ENCODE results near the gene SMO.

The SMO gene

DNA sequence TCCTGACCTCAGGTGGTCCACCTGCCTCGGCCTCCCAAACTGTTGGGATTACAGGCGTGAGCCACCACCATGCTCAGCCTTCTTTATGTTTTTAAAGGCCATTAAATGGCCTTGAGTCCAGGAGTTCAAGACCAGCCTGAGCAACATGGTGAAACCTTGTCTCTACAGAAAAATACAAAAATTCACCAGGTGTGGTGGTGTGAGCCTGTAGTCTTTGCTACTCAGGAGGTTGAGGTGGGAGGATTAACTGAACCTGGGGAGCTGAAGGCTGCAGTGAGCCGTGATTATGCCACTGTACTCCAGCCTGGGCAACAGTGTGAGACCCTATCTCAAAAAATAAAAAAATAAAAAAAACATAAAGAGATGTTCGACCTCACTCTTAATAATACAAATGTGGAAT, 11.0 kb downstream of the SMO start:
- H3K9me3 ChIP-seq (replicated peaks in 1 of 2; ENCODE audit: control insufficient read depth in 2 of 2, insufficient read depth in 1 of 2, low read depth in 1 of 2, low read length in 2 of 2): peaks cover 0 to 16% of the 10 kb centered on the region in 2 donors
- no peak overlapping the region for H2AK5ac ChIP-seq (ENCODE audit: low read depth, low read length)
- no peak overlapping the region for H3K9ac ChIP-seq (ENCODE audit: low read depth, low read length, poor library complexity)
- DNase-seq (ENCODE audit: low spot score): no peak
- no peak overlapping the region for H3K4ac ChIP-seq (ENCODE audit: low read length)
- no peak overlapping the region for H3K27ac ChIP-seq (replicated peaks; ENCODE audit: low read length)
- no peak overlapping the region for H2BK15ac ChIP-seq (ENCODE audit: low read length)
- no peak overlapping the region for H4K8ac ChIP-seq (ENCODE audit: low read depth, low read length)
- no peak overlapping the region for H2AFZ ChIP-seq (ENCODE audit: low read length)
- no peaks in the 10 kb centered on the region for H3K27me3 ChIP-seq (ENCODE audit: control insufficient read depth in 3 of 3, insufficient read depth in 3 of 3, low read depth in 1 of 3, low read length in 3 of 3)
- no peak overlapping the region for H2BK120ac ChIP-seq (ENCODE audit: low read depth, low read length)
- H3K23ac ChIP-seq (ENCODE audit: low read depth, low read length, poor library complexity): no peak overlapping the region
- no peak overlapping the region for H2BK12ac ChIP-seq (ENCODE audit: low read length)
- no peak overlapping the region for H3K18ac ChIP-seq (ENCODE audit: low read length)
- peaks cover 16% of the 10 kb centered on the region for H3K79me1 ChIP-seq (ENCODE audit: low read depth, low read length)
- H4K91ac ChIP-seq (ENCODE audit: low read depth, low read length, poor library complexity): no peak overlapping the region
- H3K4me2 ChIP-seq (ENCODE audit: insufficient read depth, low read length, poor library complexity, severe bottlenecking): no peak overlapping the region
- WGBS, 2 donors (ENCODE audit: extremely low coverage in 2 of 2, insufficient read length in 2 of 2, insufficient replicate concordance in 1 of 2): no CpG with 5 or more reads among the region's 4 CpGs
- peaks cover 5 to 64% of the 10 kb centered on the region in 2 donors for H3K36me3 ChIP-seq (replicated peaks in 1 of 2; ENCODE audit: control insufficient read depth in 2 of 2, insufficient read depth in 2 of 2, low read length in 2 of 2)
- no peaks in the 10 kb centered on the region for H3K4me1 ChIP-seq (ENCODE audit: control insufficient read depth in 2 of 2, insufficient read depth in 1 of 2, low read depth in 1 of 2, low read length in 2 of 2)
- no peak overlapping the region for H3K14ac ChIP-seq (ENCODE audit: low read length)
- no peak overlapping the region for H3K4me3 ChIP-seq (ENCODE audit: low read length in 2 of 2)
- no peak overlapping the region for H2BK5ac ChIP-seq (ENCODE audit: low read length)

DNA sequence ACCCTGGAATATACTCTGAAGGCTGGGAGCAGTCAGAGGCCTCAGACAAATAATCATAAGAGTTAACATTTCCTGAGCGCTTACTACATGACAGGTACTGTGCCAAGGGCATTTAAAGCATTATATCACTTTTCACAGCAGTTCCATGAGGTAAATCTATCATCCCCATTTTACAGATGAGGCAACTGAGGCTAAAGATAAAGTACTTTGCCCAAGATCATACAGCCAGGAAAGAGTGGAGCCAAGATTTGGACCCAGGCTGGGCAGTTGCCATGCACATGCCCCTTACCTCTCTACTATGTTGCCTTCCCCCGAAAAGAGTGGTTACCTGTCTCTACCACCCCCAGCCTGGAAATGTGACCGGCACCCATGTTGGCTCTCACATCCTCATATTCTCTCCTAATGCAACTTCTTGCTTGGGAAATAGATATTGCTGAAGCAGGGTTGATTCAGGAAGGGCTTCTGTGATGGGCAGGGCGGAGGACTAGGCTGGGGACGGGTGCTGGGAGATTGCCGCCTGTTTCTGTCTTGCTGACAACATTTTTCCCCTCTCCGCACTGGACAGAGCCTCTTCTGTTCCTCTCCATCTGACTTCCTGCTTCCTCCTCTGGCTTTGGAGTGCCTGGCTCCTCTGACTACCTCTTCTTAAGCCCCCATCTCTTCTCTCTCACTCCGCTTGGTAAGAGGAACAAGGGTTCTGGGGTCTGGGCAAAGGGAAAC, 13.8 kb downstream of the SMO start:
- no peak overlapping the region for H3K23ac ChIP-seq (ENCODE audit: low read depth, low read length, poor library complexity)
- no peak overlapping the region for H4K91ac ChIP-seq (ENCODE audit: low read depth, low read length, poor library complexity)
- H2BK5ac ChIP-seq (ENCODE audit: low read length): no peak overlapping the region
- H3K79me1 ChIP-seq (ENCODE audit: low read depth, low read length): peaks cover 18% of the 10 kb centered on the region
- no peaks in the 10 kb centered on the region for H3K27me3 ChIP-seq (ENCODE audit: control insufficient read depth in 3 of 3, insufficient read depth in 3 of 3, low read depth in 1 of 3, low read length in 3 of 3)
- H3K4ac ChIP-seq (ENCODE audit: low read length): no peak overlapping the region
- no CpG with 5 or more reads among the region's 8 CpGs for WGBS, 2 donors (ENCODE audit: extremely low coverage in 2 of 2, insufficient read length in 2 of 2, insufficient replicate concordance in 1 of 2)
- H4K8ac ChIP-seq (ENCODE audit: low read depth, low read length): no peak overlapping the region
- peaks cover 0 to 11% of the 10 kb centered on the region in 2 donors for H3K9me3 ChIP-seq (replicated peaks in 1 of 2; ENCODE audit: control insufficient read depth in 2 of 2, insufficient read depth in 1 of 2, low read depth in 1 of 2, low read length in 2 of 2)
- no peak overlapping the region for H2BK120ac ChIP-seq (ENCODE audit: low read depth, low read length)
- no peak overlapping the region for H3K4me2 ChIP-seq (ENCODE audit: insufficient read depth, low read length, poor library complexity, severe bottlenecking)
- H3K4me1 ChIP-seq (ENCODE audit: control insufficient read depth in 2 of 2, insufficient read depth in 1 of 2, low read depth in 1 of 2, low read length in 2 of 2): no peaks in the 10 kb centered on the region
- no peak overlapping the region for H2BK12ac ChIP-seq (ENCODE audit: low read length)
- H3K36me3 ChIP-seq (replicated peaks in 1 of 2; ENCODE audit: control insufficient read depth in 2 of 2, insufficient read depth in 2 of 2, low read length in 2 of 2): peaks cover 20 to 78% of the 10 kb centered on the region in 2 donors
- no peak overlapping the region for H2AFZ ChIP-seq (ENCODE audit: low read length)
- no peak overlapping the region for H2AK5ac ChIP-seq (ENCODE audit: low read depth, low read length)
- DNase-seq (ENCODE audit: low spot score): no peak
- no peak overlapping the region for H2BK15ac ChIP-seq (ENCODE audit: low read length)
- no peak overlapping the region for H3K4me3 ChIP-seq (ENCODE audit: low read length in 2 of 2)
- H3K14ac ChIP-seq (ENCODE audit: low read length): no peak overlapping the region
- H3K27ac ChIP-seq (replicated peaks; ENCODE audit: low read length): no peak overlapping the region
- H3K18ac ChIP-seq (ENCODE audit: low read length): no peak overlapping the region
- H3K9ac ChIP-seq (ENCODE audit: low read depth, low read length, poor library complexity): no peak overlapping the region

DNA sequence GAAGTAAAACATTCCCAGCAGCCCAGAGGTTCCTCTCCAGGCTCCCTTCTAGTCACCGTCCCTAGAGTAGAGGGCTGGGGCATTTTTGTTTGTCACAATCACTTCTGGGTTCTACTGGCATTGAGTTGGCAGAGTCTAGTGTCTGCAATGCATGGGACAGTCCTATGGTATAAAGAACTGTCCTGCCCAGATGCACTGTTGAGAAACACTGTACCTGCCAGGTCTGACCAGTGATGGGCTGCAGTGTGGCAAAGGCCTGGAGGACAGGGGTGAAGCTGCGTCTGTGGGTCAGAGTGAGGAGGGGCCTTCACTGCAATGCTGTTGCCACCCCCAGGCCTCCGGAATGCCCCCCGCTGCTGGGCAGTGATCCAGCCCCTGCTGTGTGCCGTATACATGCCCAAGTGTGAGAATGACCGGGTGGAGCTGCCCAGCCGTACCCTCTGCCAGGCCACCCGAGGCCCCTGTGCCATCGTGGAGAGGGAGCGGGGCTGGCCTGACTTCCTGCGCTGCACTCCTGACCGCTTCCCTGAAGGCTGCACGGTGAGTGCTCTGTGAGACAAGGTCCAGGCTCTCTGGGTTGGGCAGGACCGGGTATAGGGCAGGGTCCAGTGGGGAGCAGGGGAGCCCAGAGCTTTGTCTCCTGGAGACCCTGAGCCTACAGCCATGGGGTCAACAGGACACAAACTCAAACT, 14.8 kb downstream of the SMO start:
- H4K8ac ChIP-seq (ENCODE audit: low read depth, low read length): no peak overlapping the region
- H3K27ac ChIP-seq (replicated peaks; ENCODE audit: low read length): no peak overlapping the region
- H3K79me1 ChIP-seq (ENCODE audit: low read depth, low read length): peaks cover 18% of the 10 kb centered on the region
- WGBS, 2 donors (ENCODE audit: extremely low coverage in 2 of 2, insufficient read length in 2 of 2, insufficient replicate concordance in 1 of 2): no CpG with 5 or more reads among the region's 14 CpGs
- no peak overlapping the region for H3K4me2 ChIP-seq (ENCODE audit: insufficient read depth, low read length, poor library complexity, severe bottlenecking)
- no peak overlapping the region for H2BK120ac ChIP-seq (ENCODE audit: low read depth, low read length)
- H3K9me3 ChIP-seq (replicated peaks in 1 of 2; ENCODE audit: control insufficient read depth in 2 of 2, insufficient read depth in 1 of 2, low read depth in 1 of 2, low read length in 2 of 2): peaks cover 0 to 11% of the 10 kb centered on the region in 2 donors
- H3K4me3 ChIP-seq (ENCODE audit: low read length in 2 of 2): no peak overlapping the region
- no peaks in the 10 kb centered on the region for H3K4me1 ChIP-seq (ENCODE audit: control insufficient read depth in 2 of 2, insufficient read depth in 1 of 2, low read depth in 1 of 2, low read length in 2 of 2)
- no peak overlapping the region for H3K4ac ChIP-seq (ENCODE audit: low read length)
- H2BK5ac ChIP-seq (ENCODE audit: low read length): no peak overlapping the region
- no peak for DNase-seq (ENCODE audit: low spot score)
- no peak overlapping the region for H4K91ac ChIP-seq (ENCODE audit: low read depth, low read length, poor library complexity)
- no peak overlapping the region for H2AFZ ChIP-seq (ENCODE audit: low read length)
- H2BK12ac ChIP-seq (ENCODE audit: low read length): no peak overlapping the region
- H3K27me3 ChIP-seq (ENCODE audit: control insufficient read depth in 3 of 3, insufficient read depth in 3 of 3, low read depth in 1 of 3, low read length in 3 of 3): no peaks in the 10 kb centered on the region
- no peak overlapping the region for H3K14ac ChIP-seq (ENCODE audit: low read length)
- no peak overlapping the region for H3K23ac ChIP-seq (ENCODE audit: low read depth, low read length, poor library complexity)
- peaks cover 22 to 84% of the 10 kb centered on the region in 2 donors for H3K36me3 ChIP-seq (replicated peaks in 1 of 2; ENCODE audit: control insufficient read depth in 2 of 2, insufficient read depth in 2 of 2, low read length in 2 of 2)
- H3K18ac ChIP-seq (ENCODE audit: low read length): no peak overlapping the region
- no peak overlapping the region for H2BK15ac ChIP-seq (ENCODE audit: low read length)
- H2AK5ac ChIP-seq (ENCODE audit: low read depth, low read length): no peak overlapping the region
- no peak overlapping the region for H3K9ac ChIP-seq (ENCODE audit: low read depth, low read length, poor library complexity)

DNA sequence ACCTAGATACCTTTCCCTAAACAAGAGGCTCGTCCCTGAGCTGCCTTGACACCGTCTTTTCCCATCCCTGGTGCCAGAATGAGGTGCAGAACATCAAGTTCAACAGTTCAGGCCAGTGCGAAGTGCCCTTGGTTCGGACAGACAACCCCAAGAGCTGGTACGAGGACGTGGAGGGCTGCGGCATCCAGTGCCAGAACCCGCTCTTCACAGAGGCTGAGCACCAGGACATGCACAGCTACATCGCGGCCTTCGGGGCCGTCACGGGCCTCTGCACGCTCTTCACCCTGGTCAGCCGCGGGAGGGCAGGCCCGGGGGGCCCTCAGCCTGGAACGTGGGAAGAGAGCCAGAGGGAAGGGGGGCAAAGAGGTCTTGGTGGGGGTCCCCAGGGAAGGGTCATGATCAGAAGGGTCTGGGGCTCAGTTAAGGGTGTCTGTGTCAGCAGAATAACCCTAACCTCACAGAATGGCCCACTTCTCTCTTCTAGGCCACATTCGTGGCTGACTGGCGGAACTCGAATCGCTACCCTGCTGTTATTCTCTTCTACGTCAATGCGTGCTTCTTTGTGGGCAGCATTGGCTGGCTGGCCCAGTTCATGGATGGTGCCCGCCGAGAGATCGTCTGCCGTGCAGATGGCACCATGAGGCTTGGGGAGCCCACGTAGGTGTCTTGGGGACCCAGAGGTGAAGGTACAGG, 16.8 kb downstream of the SMO start:
- Histone ChIP-seq H2BK120ac (ENCODE audit: low read depth, low read length) (no peak overlapping the region), H2BK15ac (ENCODE audit: low read length) (no peak overlapping the region), H3K18ac (ENCODE audit: low read length) (no peak overlapping the region), H4K91ac (ENCODE audit: low read depth, low read length, poor library complexity) (no peak overlapping the region), H3K9me3 (replicated peaks in 1 of 2; ENCODE audit: control insufficient read depth in 2 of 2, insufficient read depth in 1 of 2, low read depth in 1 of 2, low read length in 2 of 2) (no peaks in the 10 kb centered on the region), H2BK12ac (ENCODE audit: low read length) (no peak overlapping the region), H3K79me1 (ENCODE audit: low read depth, low read length) (peaks cover 14% of the 10 kb centered on the region), H2BK5ac (ENCODE audit: low read length) (no peak overlapping the region), H3K4me3 (ENCODE audit: low read length in 2 of 2) (no peak overlapping the region), H3K4me1 (ENCODE audit: control insufficient read depth in 2 of 2, insufficient read depth in 1 of 2, low read depth in 1 of 2, low read length in 2 of 2) (no peaks in the 10 kb centered on the region), H3K9ac (ENCODE audit: low read depth, low read length, poor library complexity) (no peak overlapping the region), H3K27me3 (ENCODE audit: control insufficient read depth in 3 of 3, insufficient read depth in 3 of 3, low read depth in 1 of 3, low read length in 3 of 3) (no peaks in the 10 kb centered on the region), H3K4me2 (ENCODE audit: insufficient read depth, low read length, poor library complexity, severe bottlenecking) (no peak overlapping the region), H2AK5ac (ENCODE audit: low read depth, low read length) (no peak overlapping the region), H4K8ac (ENCODE audit: low read depth, low read length) (no peak overlapping the region), H3K4ac (ENCODE audit: low read length) (no peak overlapping the region), H3K23ac (ENCODE audit: low read depth, low read length, poor library complexity) (no peak overlapping the region), H3K14ac (ENCODE audit: low read length) (peak overlapping the region; percentile 25), H3K36me3 (replicated peaks in 1 of 2; ENCODE audit: control insufficient read depth in 2 of 2, insufficient read depth in 2 of 2, low read length in 2 of 2) (peaks cover 33 to 87% of the 10 kb centered on the region in 2 donors), H2AFZ (ENCODE audit: low read length) (no peak overlapping the region), H3K27ac (replicated peaks; ENCODE audit: low read length) (no peak overlapping the region)
- DNase-seq (ENCODE audit: low spot score): no peak
- no CpG with 5 or more reads among the region's 29 CpGs for WGBS, 2 donors (ENCODE audit: extremely low coverage in 2 of 2, insufficient read length in 2 of 2, insufficient replicate concordance in 1 of 2)
